Activated T-helper 1 cell treated with anti-CD3 and anti-CD28 coated beads, Interleukin-2, amount 50 U/mL, for 16 hours (primary cell): ENCODE data around the gene GNG2.

Experiments used
- DNase-seq, 2 donors: peaks; one replicate each; pipeline ENCODE4 v3.0.0-alpha.2; 2020; ENCODE audit warnings: low read depth in 1 of 2, low spot score in 1 of 2

The GNG2 gene

DNA sequence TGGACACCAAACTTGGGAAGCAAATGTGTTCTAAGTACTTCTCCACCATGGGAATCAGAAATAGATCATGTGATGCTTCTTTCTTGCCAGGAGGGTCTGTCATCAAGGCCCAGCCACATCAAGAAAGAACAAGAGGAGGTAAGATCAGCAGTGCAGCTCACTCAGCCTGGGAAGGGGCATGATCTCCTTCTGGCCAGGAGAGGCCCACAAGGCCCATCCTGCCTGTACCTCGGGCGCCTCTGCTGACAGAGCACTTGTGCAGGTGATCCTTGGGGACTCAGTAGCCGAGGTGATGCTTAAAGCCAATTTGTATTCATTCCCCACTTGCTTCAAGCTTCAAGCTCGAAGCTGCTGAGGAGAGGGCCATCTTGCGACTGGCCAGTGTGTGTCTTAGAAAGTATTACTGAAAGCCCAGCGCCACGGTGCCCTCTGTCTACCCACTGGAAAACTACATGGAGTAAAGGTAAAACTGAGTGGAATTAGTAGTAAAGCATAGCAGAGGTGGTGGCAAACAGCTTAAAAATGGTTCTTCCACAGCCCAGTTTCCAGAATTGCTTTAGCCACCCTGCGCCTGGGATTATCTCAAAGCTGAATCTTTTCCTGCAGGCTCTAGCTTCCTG, 155.1 kb downstream of the GNG2 start:
- no peak for DNase-seq

DNA sequence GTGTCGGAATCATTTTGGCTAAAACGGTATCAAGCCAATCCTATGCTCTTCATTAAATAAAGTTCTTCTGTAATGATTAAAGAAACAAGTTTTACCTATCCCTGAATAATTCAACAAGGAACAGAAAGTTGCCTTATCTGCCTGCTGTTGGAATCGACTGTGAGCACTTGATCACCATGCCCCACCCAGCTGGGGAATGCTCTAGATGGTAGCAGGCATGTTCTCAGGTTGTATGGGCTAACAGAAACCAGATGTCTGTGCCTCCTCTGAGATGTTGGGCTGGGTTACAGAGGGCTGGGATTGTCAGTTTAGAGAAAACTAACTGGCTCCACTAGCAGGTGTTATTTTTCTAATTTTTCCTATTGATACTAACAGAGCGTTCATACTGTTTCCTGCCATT, 157.8 kb downstream of the GNG2 start:
- DNase-seq = no peak

DNA sequence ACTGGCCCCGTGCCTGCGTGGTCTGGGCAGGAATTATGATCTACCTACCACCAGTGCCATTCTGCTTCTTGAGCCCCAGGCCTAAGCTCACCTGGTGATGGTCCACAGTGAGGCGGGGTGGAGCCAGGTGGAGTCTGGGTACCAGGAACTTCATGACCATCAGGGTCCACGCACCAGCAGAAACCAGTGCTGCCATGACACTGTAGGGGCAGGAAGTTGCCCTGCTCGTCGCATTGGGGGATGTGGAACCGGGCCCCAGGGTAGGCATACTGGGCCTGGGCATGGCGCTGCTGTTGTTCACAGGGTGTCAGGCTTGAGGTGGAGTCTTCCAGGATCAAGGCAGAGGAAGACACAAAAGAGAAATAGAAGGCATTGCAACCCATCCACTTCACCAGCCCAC, 158.6 kb downstream of the GNG2 start:
- DNase-seq = no peak
